WTC11 (cell line): ENCODE results near the gene FGD6. TPM values are rescaled to one million over a fixed set of nuclear protein-coding genes. Genes with fewer than 3 reads are reported as not detected.

Experiments used
- ATAC-seq: fragments of 200-7000 bp; cut with Tn5 transposase; 2 replicates; pipeline ENCODE4 v1.10.0; 2021; ENCODE audit warnings: mild to moderate bottlenecking, moderate library complexity
- CTCF ChIA-PET: fragments of 300-600 bp; sonication (Branson Sonifier 250); formaldehyde crosslinking; loops from one replicate; lab custom pipeline; 2021; ENCODE audit warnings: antibody characterized with exemption; lab: Charles Lee
- POLR2A ChIA-PET: fragments of 350-600 bp; sonication (Branson Sonifier 250); formaldehyde crosslinking; loops from one replicate; lab custom pipeline; 2021; ENCODE audit warnings: antibody characterized with exemption; lab: Charles Lee
- DNase-seq: peaks from one replicate; pipeline ENCODE4 v3.0.0; 2021; ENCODE audit warnings: low spot score
- H3K27ac Mint-ChIP-seq: 2 replicates; pipeline ENCODE4 v1.8.0; 2021; ENCODE audit warnings: mixed read lengths
- H3K27me3 Mint-ChIP-seq: 2 replicates; pipeline ENCODE4 v1.8.0; 2021; ENCODE audit warnings: low read depth, mild to moderate bottlenecking, moderate library complexity, mixed read lengths
- H3K36me3 Mint-ChIP-seq: 2 replicates; pipeline ENCODE4 v1.8.0; 2021; ENCODE audit warnings: mixed read lengths
- H3K4me1 Mint-ChIP-seq: 2 replicates; pipeline ENCODE4 v1.8.0; 2022; ENCODE audit warnings: mixed read lengths
- H3K4me3 Mint-ChIP-seq: 2 replicates; pipeline ENCODE4 v1.8.0; 2021; ENCODE audit warnings: mild to moderate bottlenecking, moderate library complexity, mixed read lengths
- H3K9me3 Mint-ChIP-seq: 2 replicates; pipeline ENCODE4 v1.8.0; 2021; ENCODE audit warnings: mixed read lengths
- ATF1 ChIP-seq: sonication (generic); formaldehyde crosslinking; IDR thresholded peaks from 2 replicates; pipeline ENCODE4 v1.8.1; 2023; ENCODE audit warnings: mild to moderate bottlenecking, moderate library complexity, missing genetic modification reagents
- ATF6 ChIP-seq: sonication (generic); formaldehyde crosslinking; IDR thresholded peaks from 2 replicates; pipeline ENCODE4 v1.8.1; 2023; ENCODE audit warnings: mild to moderate bottlenecking, missing genetic modification reagents
- E2F1 ChIP-seq: sonication (generic); formaldehyde crosslinking; IDR thresholded peaks from 2 replicates; pipeline ENCODE4 v1.8.0; 2022; ENCODE audit warnings: mild to moderate bottlenecking, missing genetic modification reagents
- EMX1 ChIP-seq: fragments of 250-450 bp; sonication (Bioruptor Pico); IDR thresholded peaks from 2 replicates; pipeline ENCODE4 v1.8.0; 2021; ENCODE audit warnings: mild to moderate bottlenecking
- JAZF1 ChIP-seq: fragments of 250-450 bp; sonication (Bioruptor Pico); IDR thresholded peaks from 2 replicates; pipeline ENCODE4 v1.9.0; 2021; ENCODE audit warnings: moderate library complexity, mild to moderate bottlenecking, inconsistent platforms
- MAX ChIP-seq: sonication (generic); formaldehyde crosslinking; IDR thresholded peaks from 2 replicates; pipeline ENCODE4 v1.8.0; 2022; ENCODE audit warnings: mild to moderate bottlenecking, missing genetic modification reagents
- MYBL2 ChIP-seq: sonication (generic); formaldehyde crosslinking; IDR thresholded peaks from 2 replicates; pipeline ENCODE4 v1.8.1; 2023; ENCODE audit warnings: mild to moderate bottlenecking, moderate library complexity, missing genetic modification reagents
- NFATC4 ChIP-seq: fragments of 250-450 bp; sonication (Bioruptor Pico); IDR thresholded peaks from 2 replicates; pipeline ENCODE4 v1.9.0; 2021; ENCODE audit warnings: mild to moderate bottlenecking
- NR1H2 ChIP-seq: sonication (generic); formaldehyde crosslinking; IDR thresholded peaks from 2 replicates; pipeline ENCODE4 v1.9.0; 2021; ENCODE audit warnings: mild to moderate bottlenecking, moderate library complexity, missing genetic modification reagents
- PRDM15 ChIP-seq: sonication (generic); formaldehyde crosslinking; IDR thresholded peaks from 2 replicates; pipeline ENCODE4 v1.8.0; 2022; ENCODE audit warnings: missing genetic modification reagents
- PRRX2 ChIP-seq: fragments of 250-450 bp; sonication (Bioruptor Pico); IDR thresholded peaks from 2 replicates; pipeline ENCODE4 v1.8.0; 2021; ENCODE audit warnings: mild to moderate bottlenecking
- RORB ChIP-seq: fragments of 250-450 bp; sonication (Bioruptor Pico); IDR thresholded peaks from 2 replicates; pipeline ENCODE4 v1.9.0; 2021; ENCODE audit warnings: mild to moderate bottlenecking
- SMAD3 ChIP-seq: sonication (generic); formaldehyde crosslinking; IDR thresholded peaks from 2 replicates; pipeline ENCODE4 v1.8.0; 2022; ENCODE audit warnings: missing genetic modification reagents, mild to moderate bottlenecking, borderline replicate concordance
- SMAD4 ChIP-seq: sonication (generic); formaldehyde crosslinking; IDR thresholded peaks from 2 replicates; pipeline ENCODE4 v1.8.0; 2022; ENCODE audit warnings: mild to moderate bottlenecking, missing genetic modification reagents
- SOX15 ChIP-seq: fragments of 250-450 bp; sonication (Bioruptor Pico); IDR thresholded peaks from 2 replicates; pipeline ENCODE4 v1.9.0; 2021; ENCODE audit warnings: mild to moderate bottlenecking
- ZNF232 ChIP-seq: sonication (generic); formaldehyde crosslinking; IDR thresholded peaks from 2 replicates; pipeline ENCODE4 v1.8.0; 2022; ENCODE audit warnings: mild to moderate bottlenecking, missing genetic modification reagents
- ZNF281 ChIP-seq: sonication (generic); formaldehyde crosslinking; IDR thresholded peaks from 2 replicates; pipeline ENCODE4 v1.8.0; 2023; ENCODE audit warnings: mild to moderate bottlenecking, missing genetic modification reagents
- ZNF671 ChIP-seq: fragments of 250-450 bp; sonication (Bioruptor Pico); IDR thresholded peaks from 2 replicates; pipeline ENCODE4 v1.8.0; 2021; ENCODE audit warnings: mild to moderate bottlenecking
- total RNA-seq: library from RNA; stranded (reverse); gene quantifications from 3 replicates; pipeline ENCODE4 v1.2.3, GENCODE V29; 2021

FGD6 gene
- total RNA-seq, 1 experiment from 2014 or later: 28.2 TPM

- Mint-ChIP-seq H3K27me3 (no peaks in the 10 kb centered on the region), H3K4me1 (peaks cover 18% of the 10 kb centered on the region), H3K9me3 (no peaks in the 10 kb centered on the region), H3K4me3 (no peak overlapping the region), H3K36me3 (no peaks in the 10 kb centered on the region), H3K27ac (no peak overlapping the region)
- DNase-seq (no peak), ATAC-seq (no peak)
- CTCF ChIA-PET: no interaction called here
- POLR2A ChIA-PET: no interaction called here
- no peak for TF ChIP-seq NFATC4 (CRISPR knock-in tag)
- TF ChIP-seq ZNF671 (CRISPR knock-in tag): no peak
- TF ChIP-seq SOX15 (CRISPR knock-in tag): no peak
- TF ChIP-seq JAZF1 (CRISPR knock-in tag): no peak
- TF ChIP-seq ATF6 (CRISPR knock-in tag): no peak
- no peak for TF ChIP-seq PRDM15 (CRISPR knock-in tag)
These were observed 38.3 kb downstream of the FGD6 start for GRCh38 chr12:95179011-95179410.

- ATAC-seq (no peak), DNase-seq (no peak)
- ChIA-PET POLR2A (no interaction called here), CTCF (no interaction called here)
- H3K4me1 Mint-ChIP-seq: peaks cover 15% of the 10 kb centered on the region
- no peak overlapping the region for H3K27ac Mint-ChIP-seq
- no peak overlapping the region for H3K4me3 Mint-ChIP-seq
- TF ChIP-seq ATF1 (CRISPR knock-in tag) (no peak), SMAD3 (CRISPR knock-in tag) (no peak), JAZF1 (CRISPR knock-in tag) (no peak), PRRX2 (CRISPR knock-in tag) (no peak), NR1H2 (no peak), E2F1 (CRISPR knock-in tag) (no peak), ZNF281 (CRISPR knock-in tag) (no peak), SMAD4 (CRISPR knock-in tag) (no peak), ZNF232 (CRISPR knock-in tag) (no peak), MYBL2 (CRISPR knock-in tag) (no peak), RORB (CRISPR knock-in tag) (no peak), MAX (CRISPR knock-in tag) (no peak), PRDM15 (CRISPR knock-in tag) (no peak), EMX1 (CRISPR knock-in tag) (no peak)
- no peaks in the 10 kb centered on the region for H3K36me3 Mint-ChIP-seq
- no peaks in the 10 kb centered on the region for H3K9me3 Mint-ChIP-seq
- H3K27me3 Mint-ChIP-seq: no peaks in the 10 kb centered on the region
These were observed 39.1 kb downstream of the FGD6 start for GRCh38 chr12:95178136-95178535.
